Lower leg skin (tissue), 4 donors: ENCODE results near the gene TSPAN32. TPM values are rescaled to one million over a fixed set of nuclear protein-coding genes. Genes with fewer than 3 reads are reported as not detected.
A peak's percentile ranks its signal among the peaks of the same experiment; 100 is the strongest.
"Not testable (repeated sequence)": the region's sequence is repeated elsewhere in the genome, so short reads cannot be mapped to it uniquely, and the experiment has no call there.

ENCODE experiments used
- DNase-seq, 2 donors: peaks; one replicate each; pipeline ENCODE4 v3.0.0-alpha.2; 2019; ENCODE audit warnings: low spot score in 2 of 2
- H3K4me3 ChIP-seq: fragments of 200-600 bp; sonication (generic); 2 replicates; pipeline ENCODE4 v1.5.1; 2017; ENCODE audit warnings: mild to moderate bottlenecking, low read depth; ENCODE audit not compliant: poor library complexity, severe bottlenecking
- POLR2A ChIP-seq, 2 donors: fragments of 450-650 bp; IDR thresholded peaks; one replicate each; pipeline ENCODE4 v1.6.1; 2016 to 2017; ENCODE audit warnings: antibody characterized with exemption in 2 of 2, mild to moderate bottlenecking in 1 of 2, moderate library complexity in 1 of 2
- WGBS, 2 donors: methylation state at CpG; one replicate each; pipeline ENCODE4 v1.1.5; 2018; 5-methylcytosine and 5-hydroxymethylcytosine counted together
- intact Hi-C: fragments of 100-400 bp; cut with DNase I; formaldehyde crosslinking; loops from one replicate; pipeline ENCODE4 v1.15.0; 2023; ENCODE audit warnings: low total_unique reads
- total RNA-seq, 4 donors: library from RNA; depleted of rRNA; stranded (reverse); fragments of >200 nt; gene quantifications; one replicate each; pipeline ENCODE4 v1.1.0, GENCODE V29; 2016
- TF ChIP-seq, protein P1 (sequence below), 3 donors: fragments of 450-650 bp; IDR thresholded peaks; one replicate each; pipeline ENCODE4 v1.5.1; 2016; ENCODE audit warnings: antibody characterized with exemption in 3 of 3, mild to moderate bottlenecking in 3 of 3, moderate library complexity in 2 of 3

The TSPAN32 gene
- total RNA-seq, 4 donors from 2014 or later = 0.30 to 2.4 (median 1.5) TPM

DNA sequence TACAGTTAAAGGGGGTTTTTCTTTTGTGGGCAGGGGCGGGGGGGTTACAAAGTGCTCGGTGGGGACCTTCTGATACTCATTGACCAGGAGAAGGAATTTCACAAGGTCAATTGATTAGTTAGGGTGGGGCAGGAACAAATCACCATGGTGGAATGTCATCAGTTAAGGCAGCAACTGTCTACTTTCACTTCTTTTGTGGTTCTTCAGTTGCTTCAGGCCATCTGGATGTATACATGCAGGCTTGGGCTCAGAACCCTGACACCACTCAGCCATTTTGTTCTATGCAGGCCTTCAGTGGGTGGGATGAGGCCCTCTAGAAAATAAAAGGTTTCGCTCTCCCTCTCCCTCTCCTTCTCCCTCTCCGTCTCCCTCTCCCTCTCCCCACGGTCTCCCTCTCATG lies 29.6 kb downstream of the TSPAN32 start:
- no peak overlapping the region for H3K4me3 ChIP-seq
- TF ChIP-seq, protein P1, sequence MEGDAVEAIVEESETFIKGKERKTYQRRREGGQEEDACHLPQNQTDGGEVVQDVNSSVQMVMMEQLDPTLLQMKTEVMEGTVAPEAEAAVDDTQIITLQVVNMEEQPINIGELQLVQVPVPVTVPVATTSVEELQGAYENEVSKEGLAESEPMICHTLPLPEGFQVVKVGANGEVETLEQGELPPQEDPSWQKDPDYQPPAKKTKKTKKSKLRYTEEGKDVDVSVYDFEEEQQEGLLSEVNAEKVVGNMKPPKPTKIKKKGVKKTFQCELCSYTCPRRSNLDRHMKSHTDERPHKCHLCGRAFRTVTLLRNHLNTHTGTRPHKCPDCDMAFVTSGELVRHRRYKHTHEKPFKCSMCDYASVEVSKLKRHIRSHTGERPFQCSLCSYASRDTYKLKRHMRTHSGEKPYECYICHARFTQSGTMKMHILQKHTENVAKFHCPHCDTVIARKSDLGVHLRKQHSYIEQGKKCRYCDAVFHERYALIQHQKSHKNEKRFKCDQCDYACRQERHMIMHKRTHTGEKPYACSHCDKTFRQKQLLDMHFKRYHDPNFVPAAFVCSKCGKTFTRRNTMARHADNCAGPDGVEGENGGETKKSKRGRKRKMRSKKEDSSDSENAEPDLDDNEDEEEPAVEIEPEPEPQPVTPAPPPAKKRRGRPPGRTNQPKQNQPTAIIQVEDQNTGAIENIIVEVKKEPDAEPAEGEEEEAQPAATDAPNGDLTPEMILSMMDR (IDR thresholded peaks at IDR 0.05) = no peak
- TF ChIP-seq POLR2A (IDR thresholded peaks at IDR 0.05) = no peak
- WGBS, 2 donors = 91 to 99% methylated on average over 5 of the region's 5 CpGs
- peak in 1 of 2 donors; percentile 13 for DNase-seq
- intact Hi-C loops = no loop called here

DNA sequence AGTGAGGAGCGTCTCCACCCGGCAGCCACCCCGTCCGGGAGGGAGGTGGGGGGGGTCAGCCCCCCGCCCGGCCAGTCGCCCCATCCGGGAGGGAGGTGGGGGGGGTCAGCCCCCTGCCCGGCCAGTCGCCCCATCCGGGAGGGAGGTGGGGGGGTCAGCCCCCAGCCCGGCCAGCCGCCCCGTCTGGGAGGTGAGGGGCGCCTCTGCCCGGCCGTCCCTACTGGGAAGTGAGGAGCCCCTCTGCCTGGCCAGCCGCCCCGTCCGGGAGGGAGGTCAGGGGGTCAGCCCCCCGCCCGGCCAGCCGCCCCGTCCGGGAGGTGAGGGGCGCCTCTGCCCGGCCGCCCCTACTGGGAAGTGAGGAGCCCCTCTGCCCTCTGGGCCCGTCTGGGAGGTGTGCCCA lies 30.8 kb downstream of the TSPAN32 start:
- DNase-seq = peak in 1 of 2 donors; percentile 3
- 89 to 91% methylated on average over 7 to 12 of the region's 29 CpGs for WGBS, 2 donors
- intact Hi-C loops = not testable (repeated sequence)

GRCh38 chr11:2333486-2334205 lies 31.8 kb downstream of the TSPAN32 start:
- intact Hi-C loops, H3K4me3 ChIP-seq: not testable (repeated sequence)
- 78 to 83% methylated on average over 2 of the region's 4 CpGs for WGBS, 2 donors
- DNase-seq = peak in 1 of 2 donors; percentile 2

More for the DNA sequence above, 30.8 kb downstream of the TSPAN32 start:
- H3K4me3 ChIP-seq = not testable (repeated sequence)

- DNase-seq = peak in 1 of 2 donors; percentile 53
- H3K4me3 ChIP-seq, intact Hi-C loops: not testable (repeated sequence)
- 78 to 92% methylated on average over 18 of the region's 18 CpGs for WGBS, 2 donors
Measured at GRCh38 chr11:2335286-2335685, 33.5 kb downstream of the TSPAN32 start.

GRCh38 chr11:2338760-2339159 lies 36.9 kb downstream of the TSPAN32 start:
- WGBS, 2 donors = 68 to 75% methylated on average over 8 of the region's 8 CpGs
- H3K4me3 ChIP-seq, intact Hi-C loops: not testable (repeated sequence)
- DNase-seq = peak in 1 of 2 donors; percentile 36

DNA sequence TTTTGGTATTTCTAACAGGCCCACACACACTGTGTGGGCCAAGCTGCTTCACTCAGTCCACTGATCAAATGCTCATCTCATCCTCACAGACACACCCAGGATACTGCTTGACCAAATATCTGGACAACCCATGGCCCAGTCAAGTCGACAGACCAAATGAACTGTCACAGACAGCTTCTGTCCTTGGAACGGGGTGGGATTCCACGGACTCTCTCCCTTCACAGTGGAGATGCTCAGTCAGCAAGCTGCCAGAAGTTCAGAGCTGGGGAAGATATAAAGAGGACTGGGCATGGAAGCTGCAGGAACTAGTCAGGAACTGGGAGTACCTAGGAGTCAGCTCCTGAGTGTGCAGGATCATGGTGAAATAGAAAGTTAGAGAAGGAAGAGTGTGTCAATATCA lies 40.7 kb downstream of the TSPAN32 start:
- WGBS, 2 donors = 96 to 98% methylated on average over 3 of the region's 3 CpGs
- no peak overlapping the region for H3K4me3 ChIP-seq
- TF ChIP-seq, protein P1 (IDR thresholded peaks at IDR 0.05) = no peak
- intact Hi-C loops = no loop called here
- peak in 1 of 2 donors; percentile 25 for DNase-seq

- 65 to 79% methylated on average over 5 of the region's 5 CpGs for WGBS, 2 donors
- peak in 1 of 2 donors; percentile 57 for DNase-seq
Measured at GRCh38 chr11:2342981-2343380, 41.2 kb downstream of the TSPAN32 start.

More at GRCh38 chr11:2342981-2343380, 41.2 kb downstream of the TSPAN32 start:
- TF ChIP-seq, protein P1 (IDR thresholded peaks at IDR 0.05) = no peak
- no peak for TF ChIP-seq POLR2A (IDR thresholded peaks at IDR 0.05)
- intact Hi-C loops = no loop called here
- H3K4me3 ChIP-seq = no peak overlapping the region
